HG02943 (cell line): Measurements from ENCODE around the gene GTSE1.
"Not testable (repeated sequence)": the region's sequence is repeated elsewhere in the genome, so short reads cannot be mapped to it uniquely, and the experiment has no call there.

Experiments
- ATAC-seq: cut with Tn5 transposase; IDR thresholded peaks from one replicate; pipeline ENCODE4 v1.9.1; 2021; ENCODE audit warnings: mild to moderate bottlenecking, low read depth, moderate library complexity; ENCODE audit not compliant: unreplicated experiment

The GTSE1 gene, protein sequence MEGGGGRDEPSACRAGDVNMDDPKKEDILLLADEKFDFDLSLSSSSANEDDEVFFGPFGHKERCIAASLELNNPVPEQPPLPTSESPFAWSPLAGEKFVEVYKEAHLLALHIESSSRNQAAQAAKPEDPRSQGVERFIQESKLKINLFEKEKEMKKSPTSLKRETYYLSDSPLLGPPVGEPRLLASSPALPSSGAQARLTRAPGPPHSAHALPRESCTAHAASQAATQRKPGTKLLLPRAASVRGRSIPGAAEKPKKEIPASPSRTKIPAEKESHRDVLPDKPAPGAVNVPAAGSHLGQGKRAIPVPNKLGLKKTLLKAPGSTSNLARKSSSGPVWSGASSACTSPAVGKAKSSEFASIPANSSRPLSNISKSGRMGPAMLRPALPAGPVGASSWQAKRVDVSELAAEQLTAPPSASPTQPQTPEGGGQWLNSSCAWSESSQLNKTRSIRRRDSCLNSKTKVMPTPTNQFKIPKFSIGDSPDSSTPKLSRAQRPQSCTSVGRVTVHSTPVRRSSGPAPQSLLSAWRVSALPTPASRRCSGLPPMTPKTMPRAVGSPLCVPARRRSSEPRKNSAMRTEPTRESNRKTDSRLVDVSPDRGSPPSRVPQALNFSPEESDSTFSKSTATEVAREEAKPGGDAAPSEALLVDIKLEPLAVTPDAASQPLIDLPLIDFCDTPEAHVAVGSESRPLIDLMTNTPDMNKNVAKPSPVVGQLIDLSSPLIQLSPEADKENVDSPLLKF

DNA sequence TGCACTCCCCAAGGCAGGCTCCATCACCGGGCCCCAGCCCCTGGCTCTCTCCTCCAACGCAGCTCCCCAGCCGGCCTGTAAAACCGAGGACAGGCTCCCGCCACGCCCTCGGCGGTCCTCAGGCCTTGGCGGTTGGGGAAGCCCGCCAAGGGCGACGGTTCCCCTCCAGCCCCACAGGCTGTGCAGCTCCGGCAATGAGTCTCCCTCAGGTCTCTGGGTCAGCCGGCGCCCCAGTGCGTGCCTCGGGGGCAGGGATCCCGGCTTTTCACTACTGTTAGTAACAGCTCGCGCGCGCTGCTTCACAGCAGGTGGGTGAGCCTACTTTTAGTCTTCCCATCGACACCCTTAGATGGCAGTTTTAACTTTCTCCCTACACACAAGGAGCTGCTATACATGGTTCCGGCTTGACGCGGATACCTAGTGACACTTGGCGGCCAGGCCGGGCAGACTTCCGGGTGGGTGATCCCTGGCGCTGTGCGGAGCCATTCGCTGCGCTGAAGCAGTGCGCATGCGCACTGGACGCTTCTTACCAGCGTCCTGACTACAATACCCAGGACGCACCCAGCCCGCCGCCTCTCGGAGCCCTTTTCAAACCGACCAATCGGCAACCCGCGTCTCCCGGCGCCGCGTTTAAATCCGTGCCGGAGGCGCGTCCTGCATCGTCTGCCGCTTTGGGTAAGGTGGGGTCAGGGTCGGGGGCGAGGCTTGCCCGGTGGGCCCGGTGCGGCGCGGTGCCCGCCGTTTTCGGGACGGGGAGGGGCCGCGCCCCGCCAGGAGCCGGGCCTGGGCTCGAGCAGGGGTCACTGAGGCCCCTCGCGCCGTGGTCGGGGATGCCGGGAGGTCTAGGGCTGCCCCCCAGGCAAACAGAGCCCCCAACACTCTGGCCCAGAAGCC lies at the start of gene GTSE1:
Gene GTSE1 (plus strand): TSS at position 614 of the 894 bp plus-strand sequence. CDS start 531 bp downstream, outside the sequence.
- ATAC-seq, result peak; percentile 93

DNA sequence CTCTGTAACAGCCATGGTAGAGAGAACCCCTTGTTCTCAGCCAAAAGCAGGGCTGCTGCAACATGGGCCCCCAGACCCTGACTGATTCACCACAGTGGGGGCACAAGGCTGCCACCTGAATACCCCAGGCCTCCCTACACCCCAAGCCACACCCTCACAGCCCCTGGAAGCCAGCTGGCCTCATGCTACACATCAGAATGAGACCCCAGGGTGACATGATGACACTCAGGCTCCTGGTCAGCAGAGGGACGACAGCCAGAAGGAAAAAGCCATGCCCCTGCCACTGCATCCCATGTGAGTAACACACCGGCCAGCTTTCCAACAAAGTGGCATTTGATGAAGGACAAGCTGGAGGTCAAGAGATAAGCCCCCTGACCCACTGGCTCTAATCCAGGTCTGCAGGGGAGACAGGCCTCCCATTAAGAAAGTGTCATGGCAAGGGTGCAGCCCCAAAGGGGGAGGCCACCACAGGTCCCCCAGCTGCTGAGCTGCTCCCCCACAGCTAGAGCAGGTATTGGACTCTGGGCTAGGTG lies 49.2 kb upstream of the GTSE1 start:
- no peak for ATAC-seq

DNA sequence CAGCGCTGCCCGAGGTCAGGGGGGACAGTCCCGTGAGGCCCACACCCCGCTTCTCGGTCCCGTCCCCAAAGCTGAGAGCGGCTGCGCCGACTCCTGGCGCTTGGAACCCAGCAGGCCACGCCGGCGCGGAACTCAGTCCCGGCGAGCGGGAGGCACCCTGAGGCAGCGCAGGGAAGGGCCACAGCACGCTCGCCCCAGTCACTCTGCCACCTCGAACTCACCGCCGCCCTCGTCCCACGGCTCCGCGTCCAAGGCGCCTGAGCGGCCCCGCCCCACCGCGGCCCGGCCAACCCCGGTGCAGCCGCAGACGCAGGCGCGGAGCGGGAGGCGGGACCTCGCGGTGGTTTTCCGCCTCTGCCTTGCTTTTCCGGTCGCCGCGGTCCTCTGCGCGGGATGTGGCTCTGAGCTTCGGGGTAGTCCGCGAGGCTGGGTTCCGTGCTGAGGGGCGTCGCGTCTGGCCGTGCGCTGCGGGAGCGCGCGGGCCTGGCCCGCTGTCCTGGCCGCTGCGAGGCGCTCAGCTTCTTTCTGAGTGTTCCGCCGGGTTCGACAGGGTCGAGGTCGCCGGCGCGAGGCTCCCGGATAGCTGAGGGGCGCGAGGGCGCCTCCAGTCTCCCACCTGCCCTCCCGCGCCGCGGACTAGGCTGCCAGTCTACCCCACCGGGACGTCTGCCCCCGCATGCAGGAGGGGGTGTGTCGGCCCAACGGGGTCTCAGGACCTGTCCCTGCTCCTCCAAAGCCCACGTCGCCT lies 46.5 kb upstream of the GTSE1 start, which contains the start of gene CDPF1:
Gene CDPF1 (minus strand): TSS at position 259 of the 748 bp plus-strand sequence. CDS start 2,009 bp downstream, outside the sequence.
- peak; percentile 83 for ATAC-seq

DNA sequence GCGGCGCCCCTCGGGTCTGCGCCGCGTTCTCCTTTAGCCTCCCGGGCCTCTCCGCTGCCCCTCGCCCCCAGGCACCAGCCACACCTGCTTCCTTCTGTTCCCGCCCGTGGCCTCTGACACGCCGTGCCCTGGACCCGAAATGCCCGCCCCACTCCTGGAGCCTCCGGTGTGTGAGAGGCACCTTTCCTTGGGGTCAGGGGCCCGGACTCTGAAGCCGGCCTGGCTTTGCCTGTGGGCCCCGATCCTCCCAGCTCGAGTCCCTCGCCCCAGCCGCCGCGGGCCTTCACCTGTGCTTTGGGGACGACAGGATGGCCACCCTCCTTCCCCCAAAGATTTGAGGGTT lies 45.9 kb upstream of the GTSE1 start:
- ATAC-seq, result peak; percentile 15

DNA sequence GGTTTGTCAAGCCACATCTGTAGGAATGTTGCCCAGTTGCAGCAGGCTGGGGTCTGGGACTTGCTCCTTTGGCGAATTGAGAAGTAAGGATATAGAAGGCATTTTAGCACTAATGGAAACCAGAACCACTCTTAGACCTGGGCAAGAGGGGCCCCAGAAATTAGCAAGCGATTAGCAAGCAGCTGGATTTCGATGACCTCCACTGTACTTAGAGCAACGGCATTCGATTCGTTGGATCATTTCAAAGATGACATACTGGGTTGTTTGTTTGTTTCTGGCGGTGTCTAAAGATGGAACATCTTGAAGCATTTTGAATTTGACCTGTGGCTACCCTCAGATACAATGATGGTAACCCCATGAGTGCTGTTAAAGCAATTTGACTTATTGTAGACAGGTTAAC lies 45.4 kb upstream of the GTSE1 start:
- ATAC-seq, result no peak

DNA sequence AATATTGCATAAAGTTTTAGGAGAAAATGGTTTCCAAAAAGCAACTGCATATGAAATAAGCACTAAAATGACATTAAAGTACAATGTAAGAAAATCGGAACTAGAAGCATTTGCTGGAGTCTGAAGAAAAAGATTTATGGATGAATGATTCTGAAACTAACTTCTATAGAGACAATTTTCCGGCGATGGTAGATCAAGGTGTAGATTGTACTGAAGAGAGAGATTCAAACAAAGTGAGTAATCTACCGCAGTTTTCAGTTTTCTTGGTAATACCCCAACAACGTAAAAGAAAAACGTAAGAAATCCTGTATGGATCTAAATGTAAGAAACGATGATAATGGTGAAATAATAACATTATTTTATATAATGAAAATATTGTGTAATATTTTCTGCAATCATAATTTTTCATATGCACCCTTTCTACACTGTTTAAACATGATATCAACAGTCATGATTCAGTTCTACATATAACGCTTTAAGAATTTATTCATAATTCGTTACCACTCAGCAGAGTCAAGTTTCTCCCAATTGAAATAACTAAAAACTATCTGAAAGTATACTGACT lies 44.8 kb upstream of the GTSE1 start:
- ATAC-seq, result no peak

DNA sequence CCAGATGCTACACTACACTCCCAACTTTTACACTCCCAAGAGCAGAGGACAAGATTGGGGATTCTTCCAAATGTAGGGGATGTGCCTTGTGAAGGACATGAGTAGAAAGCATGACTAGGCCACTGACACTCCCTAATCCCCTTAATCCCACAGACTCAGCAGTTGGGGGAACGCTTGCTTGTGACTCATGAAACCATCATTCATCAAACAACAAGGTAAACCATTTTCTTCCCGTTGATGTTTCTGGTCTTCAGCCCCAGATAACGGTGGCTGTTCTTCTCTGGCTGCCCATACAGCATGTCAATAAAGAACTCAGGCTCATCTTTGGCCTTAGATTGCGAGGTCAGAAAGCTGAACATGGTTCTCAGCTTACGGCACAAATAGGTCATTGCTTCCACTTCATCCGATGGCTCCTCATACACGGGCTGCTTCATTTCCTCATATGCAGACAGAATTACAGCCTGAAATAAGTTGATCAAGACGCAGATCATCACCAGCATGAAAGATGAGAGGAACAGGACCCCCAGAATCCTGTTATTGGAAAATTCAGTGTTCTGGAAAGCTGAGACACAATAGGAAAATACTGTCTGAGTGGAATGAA lies 40.2 kb upstream of the GTSE1 start:
- ATAC-seq, result no peak

DNA sequence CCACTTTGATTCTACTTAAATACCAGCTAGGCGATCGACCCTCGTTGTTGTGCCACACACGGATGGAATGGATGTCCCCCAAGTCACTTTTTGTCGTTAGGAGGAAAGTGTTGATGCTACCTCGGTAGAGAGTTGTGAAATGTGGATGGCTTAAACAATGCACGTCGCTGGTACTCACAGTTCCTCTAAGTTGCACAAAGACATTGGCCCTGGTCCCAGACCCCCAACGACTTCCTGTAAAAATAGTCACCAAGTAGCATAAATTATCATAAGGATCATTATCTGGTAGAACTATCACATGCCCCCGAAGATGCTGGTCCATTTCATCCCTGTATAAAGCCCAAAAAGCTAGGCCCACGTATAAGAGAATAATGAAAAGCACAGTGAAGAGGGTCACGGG lies 37.3 kb upstream of the GTSE1 start:
- ATAC-seq, result no peak

DNA sequence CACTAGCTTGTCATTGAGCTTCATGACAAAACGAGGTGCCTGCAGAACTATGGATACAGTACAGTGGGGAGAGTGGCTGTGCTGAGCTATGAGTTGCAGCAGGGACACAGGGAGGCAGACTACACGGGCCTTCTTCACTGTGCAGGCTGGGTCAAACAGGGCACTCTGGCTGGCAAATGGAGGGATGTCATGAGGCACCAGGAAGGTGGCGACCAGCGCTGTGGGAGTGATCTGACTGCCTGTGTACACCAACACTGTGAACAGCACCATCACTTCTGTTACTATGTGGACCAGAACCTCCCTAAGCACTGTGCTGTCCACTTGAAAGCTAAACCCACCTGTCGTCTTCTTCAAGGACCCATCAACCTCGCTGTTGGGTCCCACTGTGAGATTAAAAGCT lies 36.6 kb upstream of the GTSE1 start:
- ATAC-seq, result no peak

DNA sequence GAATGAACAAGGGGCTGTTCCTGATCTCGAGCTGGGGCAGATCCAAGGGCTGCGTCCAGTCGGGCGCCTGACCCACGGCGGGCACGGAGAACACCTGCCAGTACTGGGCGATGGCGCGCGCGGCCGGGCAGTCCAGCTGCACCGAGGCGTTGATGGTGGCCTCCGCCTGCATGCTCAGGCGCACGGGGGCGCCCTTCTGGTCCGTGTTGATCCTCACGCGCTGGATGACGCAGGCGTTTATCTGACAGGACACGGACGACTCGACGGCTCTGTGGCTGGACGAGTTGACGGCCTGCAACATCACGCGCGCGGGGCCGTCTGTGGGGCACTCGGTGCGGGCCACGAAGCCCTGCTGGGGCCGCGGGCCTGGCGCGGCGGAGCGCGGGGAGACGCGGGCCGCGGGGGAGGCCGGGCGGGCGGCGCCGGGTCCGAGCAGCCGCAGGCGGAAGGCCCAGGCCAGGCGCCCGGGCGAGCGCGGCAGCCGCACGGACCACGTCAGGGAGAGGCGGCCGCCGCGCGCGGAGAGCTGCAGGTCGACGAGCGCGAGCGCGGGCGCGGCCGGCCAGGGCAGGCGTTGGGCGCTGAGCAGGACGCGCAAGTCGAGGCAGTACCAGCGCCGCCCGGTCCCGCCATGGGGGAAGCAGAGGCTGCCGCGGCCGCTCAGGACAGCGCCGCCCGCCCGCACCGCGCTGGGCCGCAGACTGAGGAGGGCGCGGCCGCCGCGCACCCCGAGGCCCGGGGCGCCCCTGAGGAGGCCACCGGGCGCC lies 34.0 kb upstream of the GTSE1 start:
- ATAC-seq, result no peak

DNA sequence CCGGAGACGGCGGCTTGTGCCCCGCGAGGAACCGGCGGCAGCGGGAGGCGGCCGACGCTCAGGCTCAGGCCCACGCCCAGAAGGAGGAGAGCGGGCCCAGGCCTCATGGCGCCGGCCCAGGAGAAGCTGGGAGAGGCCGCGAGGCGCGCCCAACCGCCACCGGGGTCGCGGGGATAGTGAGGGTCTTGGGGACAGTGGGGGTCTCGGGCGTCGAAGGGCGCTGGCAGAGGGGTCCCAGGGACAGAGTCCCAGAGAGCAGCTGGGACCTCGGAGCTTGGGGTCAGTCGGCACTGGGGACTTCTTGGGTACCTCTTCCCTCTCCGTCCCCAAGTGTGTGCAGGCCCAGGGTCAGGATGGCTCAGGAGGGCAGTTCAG lies 33.5 kb upstream of the GTSE1 start, which contains the start of gene PKDREJ:
Gene PKDREJ (minus strand): TSS at position 128 of the 375 bp plus-strand sequence. CDS start 21 bp downstream, at position 107.
- no peak for ATAC-seq

DNA sequence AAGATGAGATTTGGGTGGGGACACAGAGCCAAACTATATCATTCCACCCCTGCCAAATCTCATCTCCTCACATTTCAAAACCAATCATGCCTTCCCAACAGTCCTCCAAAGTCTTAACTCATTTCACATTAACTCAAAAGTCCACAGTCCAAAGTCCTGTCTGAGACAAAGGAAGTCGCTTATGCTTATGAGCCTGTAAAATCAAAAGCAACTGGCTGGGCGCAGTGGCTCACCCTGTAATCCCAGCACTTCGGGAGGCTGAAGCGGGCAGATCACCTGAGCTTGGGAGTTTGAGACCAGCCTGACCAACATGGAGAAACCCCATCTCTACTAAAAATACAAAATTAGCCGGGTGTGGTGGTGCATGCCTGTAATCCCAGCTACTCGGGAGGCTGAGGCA lies 32.1 kb upstream of the GTSE1 start:
- ATAC-seq, result not testable (repeated sequence)

DNA sequence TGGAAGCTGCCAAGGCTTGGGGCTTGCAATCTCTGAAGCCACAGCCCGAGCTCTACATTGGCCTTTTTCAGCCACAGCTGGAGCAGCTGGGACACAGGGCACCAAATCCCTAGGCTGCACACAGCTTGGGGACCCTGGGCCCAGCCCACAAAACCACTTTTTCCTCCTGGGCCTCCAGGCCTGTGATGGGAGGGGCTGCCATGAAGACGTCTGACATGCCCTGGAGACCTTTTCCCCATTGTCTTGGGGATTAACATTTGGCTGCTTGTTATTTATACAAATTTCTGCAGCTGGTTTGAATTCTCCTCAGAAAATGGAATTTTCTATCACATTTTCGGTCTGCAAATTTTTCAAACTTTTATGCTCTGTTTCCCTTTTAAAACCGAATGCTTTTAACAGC lies 31.0 kb upstream of the GTSE1 start:
- not testable (repeated sequence) for ATAC-seq

DNA sequence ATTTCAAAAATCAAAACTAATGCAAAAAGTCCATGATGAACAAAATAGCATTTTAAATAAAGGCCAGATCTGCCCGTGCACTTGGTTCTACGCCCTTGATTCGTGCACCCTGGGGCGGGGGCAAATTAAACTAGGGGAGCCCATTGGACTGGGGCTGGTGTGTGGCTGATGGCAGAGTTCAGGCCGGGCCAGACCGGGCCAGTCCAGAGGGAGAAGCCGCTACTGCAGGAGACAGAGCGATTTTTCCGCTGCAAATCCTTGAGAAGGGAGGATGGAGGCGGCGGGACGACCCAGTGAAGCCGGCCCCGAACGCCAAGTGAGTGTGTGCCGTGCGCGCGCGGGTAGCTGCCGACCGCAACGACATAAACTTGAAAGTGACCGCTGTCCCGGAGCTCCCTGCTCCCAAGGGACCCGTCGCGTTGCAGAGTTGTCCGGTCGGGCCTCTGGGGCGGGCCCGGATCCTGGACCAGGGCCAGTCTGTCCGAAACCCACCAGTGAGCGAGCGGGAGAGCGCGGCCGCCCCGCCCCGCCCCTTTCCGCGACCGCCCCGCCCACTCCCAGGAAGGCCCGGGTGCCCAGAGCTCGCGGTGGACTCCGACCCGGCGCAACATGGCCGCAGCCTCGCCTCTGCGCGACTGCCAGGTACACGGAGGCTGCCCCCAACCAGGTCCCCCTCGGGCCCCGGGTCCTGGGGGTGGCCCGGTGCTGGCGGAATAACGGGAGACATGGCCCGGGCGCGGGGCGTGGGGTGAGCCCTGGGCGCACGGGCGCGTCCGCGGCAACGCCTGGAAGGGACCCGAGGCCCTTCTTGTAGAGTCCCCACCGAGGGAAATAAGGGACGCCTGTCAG lies 29.0 kb upstream of the GTSE1 start, which contains the start of gene TTC38:
Gene TTC38 (plus strand): TSS at position 578 of the 849 bp plus-strand sequence. CDS start 32 bp downstream, at position 610.
- ATAC-seq, result peak; percentile 76

DNA sequence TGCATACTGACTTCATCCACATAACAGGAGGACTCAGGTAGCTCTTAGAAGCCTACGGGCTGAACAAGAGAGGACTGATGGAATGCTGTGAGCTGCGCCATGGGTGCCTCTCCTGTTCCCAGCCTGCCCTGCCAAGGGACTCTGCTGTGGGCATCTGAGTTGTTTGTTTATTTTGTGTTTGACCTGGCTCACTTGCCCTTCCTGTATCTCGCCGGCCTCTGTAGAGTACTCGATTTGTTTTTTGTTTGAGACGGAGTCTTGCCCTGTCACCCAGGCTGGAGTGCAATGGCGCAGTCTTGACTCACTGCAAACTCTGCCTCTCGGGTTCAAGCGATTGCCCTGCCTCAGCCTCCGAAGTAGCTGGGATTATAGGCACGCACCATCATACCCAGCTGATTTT lies 27.1 kb upstream of the GTSE1 start:
- no peak for ATAC-seq

DNA sequence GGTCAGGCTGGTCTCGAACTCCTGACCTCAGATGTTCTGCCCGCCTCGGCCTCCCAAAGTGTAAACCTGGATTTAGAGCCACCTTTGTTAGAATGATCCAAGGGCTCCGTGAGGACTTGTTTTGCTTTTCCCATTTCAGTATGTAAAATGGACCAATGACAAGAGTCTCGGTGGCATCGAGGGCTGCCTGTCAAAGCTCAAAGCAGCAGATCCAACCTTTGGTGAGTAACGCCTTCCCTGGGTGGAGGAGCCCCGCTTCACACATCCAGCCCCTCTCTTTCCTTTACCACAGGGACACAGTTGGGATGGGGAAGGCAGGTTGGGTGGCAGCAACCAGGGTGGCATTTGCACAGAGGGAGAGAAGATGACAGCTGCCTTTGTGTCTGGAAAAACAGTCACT lies 24.5 kb upstream of the GTSE1 start:
- ATAC-seq, result no peak

DNA sequence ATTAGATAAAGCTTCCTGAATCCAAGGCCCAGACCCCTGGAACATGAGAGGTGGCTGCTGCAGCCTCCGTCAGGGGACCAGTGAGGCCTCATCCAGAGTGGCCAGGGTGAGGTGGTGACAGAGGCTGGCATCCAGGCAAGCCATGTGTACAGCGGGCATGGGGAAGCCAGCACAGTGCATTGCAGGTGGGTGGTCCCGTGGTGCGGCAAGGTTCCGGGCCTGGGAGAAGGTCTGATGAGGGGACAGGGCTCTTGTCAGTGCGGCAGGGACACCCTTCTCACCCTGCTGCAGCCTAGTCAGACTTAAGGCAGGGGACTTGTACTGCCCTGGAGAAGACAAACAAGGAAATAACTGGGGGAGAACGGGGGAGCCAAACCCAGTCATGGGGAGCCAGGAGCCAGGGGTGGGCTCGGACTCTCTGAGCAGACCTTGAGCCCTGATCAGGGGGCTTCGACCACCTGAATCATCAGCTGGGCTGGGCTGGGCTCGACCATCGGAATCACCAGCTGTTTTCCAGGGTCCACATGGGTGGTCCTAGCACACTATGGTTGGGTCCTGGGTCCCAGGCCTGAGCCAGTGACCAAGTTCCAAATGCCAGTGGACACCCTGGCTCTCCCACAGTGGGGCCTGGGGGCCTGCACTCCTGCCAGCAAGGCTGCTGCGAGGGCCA lies 23.8 kb upstream of the GTSE1 start:
- ATAC-seq, result no peak
